Measurements from ENCODE around the gene MAP7. TPM values are rescaled to one million over a fixed set of nuclear protein-coding genes. Genes with fewer than 3 reads are reported as not detected.
"Not testable (repeated sequence)": the region's sequence is repeated elsewhere in the genome, so short reads cannot be mapped to it uniquely, and the experiment has no call there.

Gene MAP7
- total and polyA plus RNA-seq, 9 of the 15 experiments (the other 6 are each of a cell fraction or from before 2014, with no cell fraction given), result 0.76 to 7.7 (median 3.9) TPM

GRCh38 chr6:136375836-136376235 lies 174.4 kb downstream of the MAP7 start:
- H3K79me2 ChIP-seq (ENCODE audit: control insufficient read depth, insufficient read depth, low read length); H3K4me3 ChIP-seq; DNase-seq (ENCODE audit: extremely low read depth in 1 of 4, low spot score in 3 of 4); FAIRE-seq; H3K9me3 ChIP-seq (replicated peaks; ENCODE audit: control insufficient read depth, insufficient read depth, low read depth, low read length); in situ Hi-C loops (cut with MboI); H2AFZ ChIP-seq (ENCODE audit: low read depth, low read length); H3K4me2 ChIP-seq (ENCODE audit: insufficient read depth, low read length); H3K9ac ChIP-seq (ENCODE audit: insufficient read depth in 1 of 2, low read depth in 2 of 2, low read length in 2 of 2); ATAC-seq; H3K27ac ChIP-seq (ENCODE audit: extremely low read depth, low read depth, low read length); H3K36me3 ChIP-seq (ENCODE audit: control insufficient read depth, insufficient read depth, low read length); H4K20me1 ChIP-seq (replicated peaks; ENCODE audit: control insufficient read depth, insufficient read depth, low read length); CTCF ChIA-PET (ENCODE audit: low intra/inter-chr PET ratio); BruUV-seq (replicated peaks); H3K9me1 ChIP-seq (ENCODE audit: control insufficient read depth, insufficient read depth, low read length); intact Hi-C loops (cut with micrococcal nuclease); H3K4me1 ChIP-seq (replicated peaks in 1 of 2; ENCODE audit: control insufficient read depth in 2 of 2, insufficient read depth in 2 of 2, low read length in 2 of 2): not testable (repeated sequence)
- TF ChIP-seq, protein P1, sequence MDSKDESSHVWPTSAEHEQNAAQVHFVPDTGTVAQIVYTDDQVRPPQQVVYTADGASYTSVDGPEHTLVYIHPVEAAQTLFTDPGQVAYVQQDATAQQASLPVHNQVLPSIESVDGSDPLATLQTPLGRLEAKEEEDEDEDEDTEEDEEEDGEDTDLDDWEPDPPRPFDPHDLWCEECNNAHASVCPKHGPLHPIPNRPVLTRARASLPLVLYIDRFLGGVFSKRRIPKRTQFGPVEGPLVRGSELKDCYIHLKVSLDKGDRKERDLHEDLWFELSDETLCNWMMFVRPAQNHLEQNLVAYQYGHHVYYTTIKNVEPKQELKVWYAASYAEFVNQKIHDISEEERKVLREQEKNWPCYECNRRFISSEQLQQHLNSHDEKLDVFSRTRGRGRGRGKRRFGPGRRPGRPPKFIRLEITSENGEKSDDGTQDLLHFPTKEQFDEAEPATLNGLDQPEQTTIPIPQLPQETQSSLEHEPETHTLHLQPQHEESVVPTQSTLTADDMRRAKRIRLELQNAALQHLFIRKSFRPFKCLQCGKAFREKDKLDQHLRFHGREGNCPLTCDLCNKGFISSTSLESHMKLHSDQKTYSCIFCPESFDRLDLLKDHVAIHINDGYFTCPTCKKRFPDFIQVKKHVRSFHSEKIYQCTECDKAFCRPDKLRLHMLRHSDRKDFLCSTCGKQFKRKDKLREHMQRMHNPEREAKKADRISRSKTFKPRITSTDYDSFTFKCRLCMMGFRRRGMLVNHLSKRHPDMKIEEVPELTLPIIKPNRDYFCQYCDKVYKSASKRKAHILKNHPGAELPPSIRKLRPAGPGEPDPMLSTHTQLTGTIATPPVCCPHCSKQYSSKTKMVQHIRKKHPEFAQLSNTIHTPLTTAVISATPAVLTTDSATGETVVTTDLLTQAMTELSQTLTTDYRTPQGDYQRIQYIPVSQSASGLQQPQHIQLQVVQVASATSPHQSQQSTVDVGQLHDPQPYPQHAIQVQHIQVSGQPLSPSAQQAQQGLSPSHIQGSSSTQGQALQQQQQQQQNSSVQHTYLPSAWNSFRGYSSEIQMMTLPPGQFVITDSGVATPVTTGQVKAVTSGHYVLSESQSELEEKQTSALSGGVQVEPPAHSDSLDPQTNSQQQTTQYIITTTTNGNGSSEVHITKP (IDR thresholded peaks at IDR 0.05; ENCODE audit: partially characterized antibody), result peak; percentile 93
- H3K27me3 ChIP-seq (ENCODE audit: control insufficient read depth in 2 of 2, insufficient read depth in 2 of 2, low read length in 2 of 2), result peaks cover 5 to 11% of the 10 kb centered on the region in 2 experiments; a peak in 3 of 5 replicates
- 16% methylated on average over 4 of the region's 4 CpGs for WGBS (ENCODE audit: insufficient coverage, low coverage, missing lambda C conversion rate)
- POLR2A ChIA-PET, result interaction anchor here (0.7 to 1.4 kb wide), 3 partner anchors 11 to 54 kb away, joined by 3 to 9 read pairs (median 3); no protein-coding TSS in a partner anchor
